Measurements from ENCODE around the gene TRAF3. TPM values are rescaled to one million over a fixed set of nuclear protein-coding genes. Genes with fewer than 3 reads are reported as not detected.

TRAF3 gene
- total RNA-seq, 1 donor from 2014 or later: 14.0 TPM

DNA sequence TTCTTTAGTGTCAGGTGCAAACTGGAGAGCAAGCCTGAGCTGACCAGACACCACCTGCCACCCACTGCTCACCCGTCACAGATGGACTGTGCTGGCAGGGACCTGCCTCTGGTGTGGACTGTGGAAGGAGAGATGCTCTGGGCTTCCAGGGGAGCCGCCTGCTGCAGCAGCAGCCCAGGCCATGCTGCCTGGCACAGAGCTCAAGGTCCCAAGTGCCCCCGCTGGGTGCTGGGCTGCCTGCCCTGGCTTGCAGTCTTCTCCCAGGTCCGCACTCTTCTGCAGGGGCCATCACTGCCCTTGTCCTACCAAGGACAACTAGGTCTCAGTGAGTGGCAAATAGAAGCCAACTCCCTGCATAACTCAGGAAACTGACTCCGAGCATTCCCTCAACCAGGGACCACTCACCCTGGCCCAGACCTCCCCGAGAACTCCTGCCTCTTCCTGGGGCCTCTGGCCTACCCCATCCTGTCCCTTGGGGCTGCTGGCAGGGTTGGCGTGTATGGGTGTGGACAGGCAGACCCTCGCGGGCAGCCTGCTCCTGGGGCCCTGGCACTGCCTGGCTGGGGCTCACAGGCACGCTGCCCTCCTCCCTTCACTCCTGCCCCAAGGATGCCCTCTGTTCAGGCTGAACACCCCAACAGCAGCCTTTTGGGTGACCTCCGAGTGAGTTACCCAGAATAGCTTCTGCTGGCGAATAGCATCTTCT, 154.5 kb downstream of the TRAF3 start:
- Histone ChIP-seq H3K4me3 (no peak overlapping the region), H3K27ac (no peak overlapping the region), H3K4me1 (peaks cover 33% of the 10 kb centered on the region), H3K36me3 (peaks cover 0 to 26% of the 10 kb centered on the region in 2 donors), H3K27me3 (no peaks in the 10 kb centered on the region), H3K9me3 (no peaks in the 10 kb centered on the region)
- intact Hi-C loops (cut with DNase I): no loop called here
- TF ChIP-seq, protein P1, sequence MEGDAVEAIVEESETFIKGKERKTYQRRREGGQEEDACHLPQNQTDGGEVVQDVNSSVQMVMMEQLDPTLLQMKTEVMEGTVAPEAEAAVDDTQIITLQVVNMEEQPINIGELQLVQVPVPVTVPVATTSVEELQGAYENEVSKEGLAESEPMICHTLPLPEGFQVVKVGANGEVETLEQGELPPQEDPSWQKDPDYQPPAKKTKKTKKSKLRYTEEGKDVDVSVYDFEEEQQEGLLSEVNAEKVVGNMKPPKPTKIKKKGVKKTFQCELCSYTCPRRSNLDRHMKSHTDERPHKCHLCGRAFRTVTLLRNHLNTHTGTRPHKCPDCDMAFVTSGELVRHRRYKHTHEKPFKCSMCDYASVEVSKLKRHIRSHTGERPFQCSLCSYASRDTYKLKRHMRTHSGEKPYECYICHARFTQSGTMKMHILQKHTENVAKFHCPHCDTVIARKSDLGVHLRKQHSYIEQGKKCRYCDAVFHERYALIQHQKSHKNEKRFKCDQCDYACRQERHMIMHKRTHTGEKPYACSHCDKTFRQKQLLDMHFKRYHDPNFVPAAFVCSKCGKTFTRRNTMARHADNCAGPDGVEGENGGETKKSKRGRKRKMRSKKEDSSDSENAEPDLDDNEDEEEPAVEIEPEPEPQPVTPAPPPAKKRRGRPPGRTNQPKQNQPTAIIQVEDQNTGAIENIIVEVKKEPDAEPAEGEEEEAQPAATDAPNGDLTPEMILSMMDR (IDR thresholded peaks at IDR 0.05): no peak
- TF ChIP-seq POLR2A (IDR thresholded peaks at IDR 0.05) (no peak), POLR2AphosphoS5 (IDR thresholded peaks at IDR 0.05; ENCODE audit: insufficient read depth in 1 of 2, low read depth in 1 of 2) (no peak)
- no peak for DNase-seq (ENCODE audit: extremely low spot score in 2 of 2)

DNA sequence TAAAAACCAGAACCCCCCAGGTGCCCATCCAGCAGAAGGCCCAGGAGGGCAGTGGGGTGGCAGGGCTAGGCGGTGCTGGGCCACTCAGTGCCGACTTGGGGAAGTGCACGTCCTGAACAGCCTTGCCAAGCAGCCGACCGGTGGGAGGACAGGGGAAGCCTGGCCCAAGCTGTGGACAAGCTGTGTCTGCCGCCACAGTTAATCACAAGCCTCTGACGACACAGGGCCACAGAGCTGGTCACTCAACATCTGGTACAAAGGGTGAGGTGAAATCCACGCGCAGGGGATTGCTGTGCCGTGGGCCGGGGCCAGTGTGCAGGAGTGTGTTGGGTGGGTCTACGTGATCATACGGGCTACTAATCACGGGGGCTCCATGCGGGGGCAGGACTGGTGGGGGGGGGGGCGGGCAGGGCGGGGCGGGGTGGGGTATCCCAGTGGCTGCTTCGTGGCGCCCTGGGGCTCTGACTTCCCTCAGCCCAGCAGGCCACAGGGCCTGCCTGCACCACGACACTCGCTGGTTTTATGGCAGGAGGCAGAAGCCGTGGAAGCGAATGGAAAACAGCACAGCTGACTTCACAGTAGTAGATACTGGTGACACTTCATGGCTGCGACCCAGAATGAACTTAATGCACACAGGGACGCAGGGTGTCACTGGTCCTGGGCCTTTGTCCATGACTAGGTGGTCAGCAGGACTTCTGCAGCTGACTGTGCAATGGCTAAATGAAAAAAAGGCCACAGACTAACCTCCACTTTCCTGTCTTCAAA, 155.4 kb downstream of the TRAF3 start:
- no peaks in the 10 kb centered on the region for H3K9me3 ChIP-seq
- no peak overlapping the region for H3K4me3 ChIP-seq
- intact Hi-C loops (cut with DNase I): no loop called here
- TF ChIP-seq POLR2A (IDR thresholded peaks at IDR 0.05): no peak
- TF ChIP-seq POLR2AphosphoS5 (IDR thresholded peaks at IDR 0.05; ENCODE audit: insufficient read depth in 1 of 2, low read depth in 1 of 2): no peak
- TF ChIP-seq, protein P1 (IDR thresholded peaks at IDR 0.05): no peak
- H3K36me3 ChIP-seq: peaks cover 0 to 35% of the 10 kb centered on the region in 2 donors
- no peak overlapping the region for H3K27ac ChIP-seq
- peaks cover 30% of the 10 kb centered on the region for H3K4me1 ChIP-seq
- no peaks in the 10 kb centered on the region for H3K27me3 ChIP-seq
- DNase-seq (ENCODE audit: extremely low spot score in 2 of 2): no peak

DNA sequence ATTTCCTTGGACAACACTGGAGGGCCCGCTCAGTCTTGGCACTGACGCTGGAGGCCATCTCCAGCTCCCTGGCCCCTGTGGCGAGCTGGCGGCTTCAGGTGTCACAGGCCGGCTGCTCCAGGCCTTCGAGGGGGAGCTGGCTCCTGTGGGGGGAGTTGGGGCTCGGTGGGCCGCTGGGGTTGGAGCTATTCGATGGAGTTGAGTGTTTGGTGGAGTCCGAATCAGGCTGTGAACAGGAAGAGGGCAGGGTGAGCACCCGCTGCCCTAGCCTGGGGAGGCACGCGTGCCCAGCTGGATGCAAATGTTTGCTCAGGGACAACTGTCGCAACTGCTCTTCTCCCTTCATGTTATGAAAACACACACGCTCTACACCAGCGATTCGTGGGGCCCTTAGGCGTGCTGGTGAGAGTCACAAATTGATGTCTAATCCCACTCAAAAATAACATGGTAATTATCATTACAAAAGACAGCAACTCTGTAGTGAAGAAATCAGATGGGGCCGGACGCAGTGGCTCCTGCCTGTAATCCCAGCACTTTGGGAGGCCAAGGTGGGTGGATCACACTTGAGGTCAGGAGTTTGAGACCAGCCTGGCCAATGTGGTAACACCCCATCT, 156.5 kb downstream of the TRAF3 start:
- H3K4me1 ChIP-seq: peaks cover 20% of the 10 kb centered on the region
- H3K36me3 ChIP-seq: peaks cover 0 to 46% of the 10 kb centered on the region in 2 donors
- H3K27ac ChIP-seq: no peak overlapping the region
- H3K9me3 ChIP-seq: no peaks in the 10 kb centered on the region
- no peak overlapping the region for H3K4me3 ChIP-seq
- DNase-seq (ENCODE audit: extremely low spot score in 2 of 2): no peak
- H3K27me3 ChIP-seq: no peaks in the 10 kb centered on the region
- intact Hi-C loops (cut with DNase I): no loop called here
- TF ChIP-seq POLR2A (IDR thresholded peaks at IDR 0.05): no peak
- TF ChIP-seq, protein P1 (IDR thresholded peaks at IDR 0.05): no peak
- no peak for TF ChIP-seq POLR2AphosphoS5 (IDR thresholded peaks at IDR 0.05; ENCODE audit: insufficient read depth in 1 of 2, low read depth in 1 of 2)

DNA sequence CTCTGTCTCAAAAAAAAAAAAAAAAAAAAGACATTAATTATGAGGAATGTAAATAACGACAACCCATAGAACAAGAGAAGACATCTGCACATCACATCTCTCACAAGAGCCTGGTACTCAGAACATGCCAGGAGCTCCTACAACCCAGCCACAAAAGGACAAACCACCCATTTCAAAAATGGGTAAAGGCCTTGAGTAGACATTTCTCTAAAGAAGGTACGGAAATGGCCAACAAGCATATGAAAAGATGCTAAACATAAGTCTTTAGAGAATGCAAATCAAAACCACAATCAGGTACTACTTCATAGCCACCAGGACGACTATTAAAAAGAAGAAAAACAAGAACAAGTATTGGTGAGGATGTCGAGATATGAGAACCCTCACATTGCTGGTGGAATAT, 158.5 kb downstream of the TRAF3 start:
- intact Hi-C loops (cut with DNase I): no loop called here
- Histone ChIP-seq H3K4me3 (no peak overlapping the region), H3K27me3 (no peaks in the 10 kb centered on the region), H3K9me3 (no peaks in the 10 kb centered on the region), H3K36me3 (peaks cover 0 to 59% of the 10 kb centered on the region in 2 donors), H3K27ac (no peak overlapping the region), H3K4me1 (peaks cover 1% of the 10 kb centered on the region)
- DNase-seq (ENCODE audit: extremely low spot score in 2 of 2): no peak
- TF ChIP-seq POLR2AphosphoS5 (IDR thresholded peaks at IDR 0.05; ENCODE audit: insufficient read depth in 1 of 2, low read depth in 1 of 2) (no peak), POLR2A (IDR thresholded peaks at IDR 0.05) (no peak)
- TF ChIP-seq, protein P1 (IDR thresholded peaks at IDR 0.05): no peak
